Left renal pelvis (tissue), 4 donors: ENCODE results near the gene SEPTIN2. TPM values are rescaled to one million over a fixed set of nuclear protein-coding genes. Genes with fewer than 3 reads are reported as not detected.
"Not testable (repeated sequence)": the region's sequence is repeated elsewhere in the genome, so short reads cannot be mapped to it uniquely, and the experiment has no call there.

Experiments used
- DNase-seq, 4 donors: peaks; one replicate each; pipeline ENCODE4 v3.0.0-alpha.2; 2013; ENCODE audit warnings: low read depth in 4 of 4, low spot score in 3 of 4
- polyA plus RNA-seq, 4 donors: library from polyadenylated mRNA; unstranded; fragments of 120-200 nt; gene quantifications; one replicate each; pipeline ENCODE4 v1.2.1, GENCODE V29; 2013; ENCODE audit not compliant: insufficient read length in 4 of 4

The SEPTIN2 gene
- polyA plus RNA-seq, 4 donors: 566 to 653 (median 594) TPM

GRCh38 chr2:241378816-241379215, 63.1 kb downstream of the SEPTIN2 start:
- DNase-seq: no peak

GRCh38 chr2:241379481-241380480, 64.1 kb downstream of the SEPTIN2 start:
- DNase-seq: peak in 1 of 4 donors; percentile 14

GRCh38 chr2:241381872-241382271, 66.1 kb downstream of the SEPTIN2 start:
- no peak for DNase-seq

GRCh38 chr2:241385450-241385849, 69.7 kb downstream of the SEPTIN2 start:
- not testable (repeated sequence) for DNase-seq

GRCh38 chr2:241386519-241386918, 70.8 kb downstream of the SEPTIN2 start:
- DNase-seq: no peak

- no peak for DNase-seq
Observed at GRCh38 chr2:241389697-241390096, 74.0 kb downstream of the SEPTIN2 start.

- DNase-seq: no peak
Observed at GRCh38 chr2:241390301-241391206, 74.8 kb downstream of the SEPTIN2 start.

GRCh38 chr2:241391892-241392665, 76.4 kb downstream of the SEPTIN2 start:
- peak in 1 of 4 donors; percentile 14 for DNase-seq

- not testable (repeated sequence) for DNase-seq
Observed at GRCh38 chr2:241392753-241393152, 77.0 kb downstream of the SEPTIN2 start.

GRCh38 chr2:241393524-241394196, 77.9 kb downstream of the SEPTIN2 start:
- DNase-seq: no peak

- DNase-seq: not testable (repeated sequence)
Observed at GRCh38 chr2:241396809-241397208, 81.1 kb downstream of the SEPTIN2 start.

- DNase-seq: no peak
Observed at GRCh38 chr2:241399941-241400922, 84.5 kb downstream of the SEPTIN2 start.

Other genes with a start within 250 kb of the SEPTIN2 start
- gene MTERF4, start 213.6 kb upstream of the SEPTIN2 start, polyA plus RNA-seq: 10 to 100 TPM; 55.4 to 76.9 (median 67.5) TPM
- gene PASK, start 166.5 kb upstream of the SEPTIN2 start, polyA plus RNA-seq: 10 to 100 TPM in 3 of 4 donors, 1 to 10 TPM in 1; 9.8 to 26.4 (median 17.2) TPM
- gene PPP1R7, start 165.5 kb upstream of the SEPTIN2 start, polyA plus RNA-seq: 10 to 100 TPM; 47.7 to 81.0 (median 79.2) TPM
- gene ANO7, start 127.2 kb upstream of the SEPTIN2 start, polyA plus RNA-seq: 1 to 10 TPM in 3 of 4 donors, under 1 TPM in 1; 0.85 to 3.3 (median 1.6) TPM
- gene HDLBP, start 253 bp upstream of the SEPTIN2 start, polyA plus RNA-seq: 100 to 1,000 TPM; 312 to 379 (median 335) TPM
- 10 to 100 TPM; 39.5 to 66.1 (median 54.1) TPM for gene FARP2, start 40.4 kb downstream of the SEPTIN2 start, polyA plus RNA-seq
- gene STK25, start 192.7 kb downstream of the SEPTIN2 start, polyA plus RNA-seq: 100 to 1,000 TPM; 143 to 234 (median 186) TPM
- 10 to 100 TPM; 20.0 to 26.6 (median 23.1) TPM for gene BOK, start 242.8 kb downstream of the SEPTIN2 start, polyA plus RNA-seq